Panc1 (cell line): ENCODE results near the gene VPS26A. TPM values are rescaled to one million over a fixed set of nuclear protein-coding genes. Genes with fewer than 3 reads are reported as not detected.

Experiments
- ATAC-seq: fragments of 200-7000 bp; cut with Tn5 transposase; 2 replicates; pipeline ENCODE4 v1.9.1; 2020; ENCODE audit warnings: mild to moderate bottlenecking, moderate library complexity
- BruUV-seq: library from RNA; stranded (reverse); fragments of 400-500 nt; replicated peaks from 2 replicates; lab custom pipeline; 2021; lab: Mats Ljungman, UMichigan
- CTCF ChIA-PET: fragments of 300-600 bp; sonication (Branson Sonifier 250); formaldehyde crosslinking; loops from one replicate; lab custom pipeline; 2022; ENCODE audit warnings: antibody characterized with exemption; lab: Charles Lee
- POLR2A ChIA-PET: fragments of 300-600 bp; sonication (Branson Sonifier 250); formaldehyde crosslinking; loops from one replicate; lab custom pipeline; 2022; ENCODE audit warnings: antibody characterized with exemption; lab: Charles Lee
- DNase-seq: peaks from one replicate; pipeline ENCODE4 v3.0.0-alpha.2; 2010; ENCODE audit warnings: low read depth, low spot score
- H3K27ac ChIP-seq: 2 replicates; pipeline ENCODE4 v1.5.1; 2011; ENCODE audit warnings: mild to moderate bottlenecking, low read length, inconsistent platforms
- H3K27me3 ChIP-seq: fragments of 200-500 bp; sonication (Bioruptor generic); 2 replicates; pipeline ENCODE4 v1.6.0; 2014; ENCODE audit warnings: low read length, inconsistent platforms; ENCODE audit not compliant: control insufficient read depth, insufficient read depth
- H3K36me3 ChIP-seq: fragments of 200-500 bp; sonication (Bioruptor generic); 2 replicates; pipeline ENCODE4 v1.5.1; 2014; ENCODE audit warnings: inconsistent platforms, mild to moderate bottlenecking, low read length, moderate library complexity; ENCODE audit not compliant: control insufficient read depth, insufficient read depth
- H3K4me1 ChIP-seq: 2 replicates; pipeline ENCODE4 v1.5.1; 2011; ENCODE audit warnings: inconsistent platforms, mild to moderate bottlenecking, low read length, moderate library complexity; ENCODE audit not compliant: control insufficient read depth, insufficient read depth
- H3K4me3 ChIP-seq, 2 experiments: 2 replicates each; pipeline ENCODE4 v1.5.1; 2011 to 2012; ENCODE audit warnings: low read depth in 2 of 2, low read length in 2 of 2, mild to moderate bottlenecking in 2 of 2, inconsistent platforms in 1 of 2, moderate library complexity in 1 of 2
- H3K9me3 ChIP-seq: fragments of 200-500 bp; sonication (Bioruptor generic); 2 replicates; pipeline ENCODE4 v1.5.1; 2014; ENCODE audit warnings: low read depth, mild to moderate bottlenecking, inconsistent platforms, low read length, moderate library complexity; ENCODE audit not compliant: control insufficient read depth, insufficient read depth
- POLR2AphosphoS5 ChIP-seq: IDR thresholded peaks from 2 replicates; pipeline ENCODE4 v1.6.1; 2012; ENCODE audit warnings: mild to moderate bottlenecking, low read depth, low read length, moderate library complexity
- SIN3A ChIP-seq: IDR thresholded peaks from 2 replicates; pipeline ENCODE4 v1.6.1; 2012; ENCODE audit warnings: low read depth, mild to moderate bottlenecking, low read length, moderate library complexity, borderline replicate concordance; ENCODE audit not compliant: insufficient read depth
- TCF7L2 ChIP-seq: IDR thresholded peaks from 2 replicates; pipeline ENCODE4 v1.6.1; 2011; ENCODE audit warnings: mild to moderate bottlenecking, low read depth, low read length, inconsistent platforms
- in situ Hi-C: cut with HindIII; loops from 2 replicates; pipeline ENCODE4 v1.10.0; 2016; ENCODE audit warnings: low sequenced_read_pairs, low pct_unique_long_range_greater_than_20kb
- intact Hi-C: fragments of 100-400 bp; cut with micrococcal nuclease; formaldehyde crosslinking; loops from one replicate; pipeline ENCODE4 v1.10.0; 2022; ENCODE audit not compliant: unreplicated experiment
- total RNA-seq: library from RNA; stranded (reverse); gene quantifications from one replicate; pipeline ENCODE4 v1.2.1, GENCODE V29; 2021; ENCODE audit not compliant: unreplicated experiment
- TF ChIP-seq, protein P1 (sequence below), 2 experiments: IDR thresholded peaks; 2 replicates each; pipeline ENCODE4 v1.6.1; 2011 to 2012; ENCODE audit warnings: low read depth in 2 of 2, control low read depth in 1 of 2, low read length in 1 of 2, mild to moderate bottlenecking in 1 of 2, moderate library complexity in 1 of 2; ENCODE audit not compliant: insufficient read depth in 1 of 2
- TF ChIP-seq, protein P2 (sequence below): fragments of 450-650 bp; IDR thresholded peaks from 2 replicates; pipeline ENCODE4 v1.5.1; 2017; ENCODE audit warnings: mild to moderate bottlenecking

Gene VPS26A
- total RNA-seq, 1 experiment from 2014 or later: 88.9 TPM

DNA sequence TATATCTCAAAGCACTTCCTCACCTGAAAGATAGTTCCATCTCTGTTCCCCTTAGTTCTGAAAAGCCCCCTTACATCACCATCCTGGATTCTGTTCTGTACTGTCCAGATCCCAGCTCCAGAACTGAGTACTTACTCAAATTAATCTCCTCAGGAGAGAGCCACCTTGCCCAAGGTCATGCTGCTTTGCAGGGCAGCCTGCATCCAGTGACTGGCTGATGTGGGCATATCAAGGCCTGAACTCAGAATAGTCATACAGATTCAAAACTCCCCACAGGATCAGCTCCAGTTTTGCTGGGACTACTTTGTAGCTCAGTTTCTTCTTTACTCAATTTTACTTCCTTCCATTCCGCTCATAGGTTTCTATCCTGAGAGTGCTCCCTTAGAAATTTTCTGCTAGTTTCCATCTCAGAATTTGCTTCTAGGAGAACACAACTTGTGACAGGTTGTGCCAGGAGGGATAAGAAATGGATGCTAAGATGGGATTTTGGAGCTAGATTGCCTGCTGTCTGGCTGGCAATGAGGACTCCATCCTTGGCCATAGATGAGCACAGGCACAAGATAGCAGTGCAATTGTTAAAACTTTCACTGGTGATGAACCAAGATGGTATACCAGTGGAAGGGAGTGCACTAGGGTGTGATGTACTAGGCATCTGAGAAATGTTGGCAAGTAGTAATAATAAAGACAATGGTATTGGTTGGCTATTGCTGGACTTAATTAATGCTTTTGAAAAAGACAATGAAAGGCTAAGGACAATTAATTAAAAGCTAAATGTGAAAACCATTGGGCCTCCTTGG is 18.8 kb upstream of the VPS26A start:
- ChIA-PET CTCF (no interaction called here), POLR2A (no interaction called here)
- TF ChIP-seq POLR2AphosphoS5 (no peak), TCF7L2 (no peak), SIN3A (no peak)
- TF ChIP-seq, protein P1, sequence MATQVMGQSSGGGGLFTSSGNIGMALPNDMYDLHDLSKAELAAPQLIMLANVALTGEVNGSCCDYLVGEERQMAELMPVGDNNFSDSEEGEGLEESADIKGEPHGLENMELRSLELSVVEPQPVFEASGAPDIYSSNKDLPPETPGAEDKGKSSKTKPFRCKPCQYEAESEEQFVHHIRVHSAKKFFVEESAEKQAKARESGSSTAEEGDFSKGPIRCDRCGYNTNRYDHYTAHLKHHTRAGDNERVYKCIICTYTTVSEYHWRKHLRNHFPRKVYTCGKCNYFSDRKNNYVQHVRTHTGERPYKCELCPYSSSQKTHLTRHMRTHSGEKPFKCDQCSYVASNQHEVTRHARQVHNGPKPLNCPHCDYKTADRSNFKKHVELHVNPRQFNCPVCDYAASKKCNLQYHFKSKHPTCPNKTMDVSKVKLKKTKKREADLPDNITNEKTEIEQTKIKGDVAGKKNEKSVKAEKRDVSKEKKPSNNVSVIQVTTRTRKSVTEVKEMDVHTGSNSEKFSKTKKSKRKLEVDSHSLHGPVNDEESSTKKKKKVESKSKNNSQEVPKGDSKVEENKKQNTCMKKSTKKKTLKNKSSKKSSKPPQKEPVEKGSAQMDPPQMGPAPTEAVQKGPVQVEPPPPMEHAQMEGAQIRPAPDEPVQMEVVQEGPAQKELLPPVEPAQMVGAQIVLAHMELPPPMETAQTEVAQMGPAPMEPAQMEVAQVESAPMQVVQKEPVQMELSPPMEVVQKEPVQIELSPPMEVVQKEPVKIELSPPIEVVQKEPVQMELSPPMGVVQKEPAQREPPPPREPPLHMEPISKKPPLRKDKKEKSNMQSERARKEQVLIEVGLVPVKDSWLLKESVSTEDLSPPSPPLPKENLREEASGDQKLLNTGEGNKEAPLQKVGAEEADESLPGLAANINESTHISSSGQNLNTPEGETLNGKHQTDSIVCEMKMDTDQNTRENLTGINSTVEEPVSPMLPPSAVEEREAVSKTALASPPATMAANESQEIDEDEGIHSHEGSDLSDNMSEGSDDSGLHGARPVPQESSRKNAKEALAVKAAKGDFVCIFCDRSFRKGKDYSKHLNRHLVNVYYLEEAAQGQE (IDR thresholded peaks at IDR 0.05; ENCODE audit: insufficient read depth in 1 of 2, low read depth in 2 of 2, low read length in 1 of 2): no peak
- TF ChIP-seq, protein P2, sequence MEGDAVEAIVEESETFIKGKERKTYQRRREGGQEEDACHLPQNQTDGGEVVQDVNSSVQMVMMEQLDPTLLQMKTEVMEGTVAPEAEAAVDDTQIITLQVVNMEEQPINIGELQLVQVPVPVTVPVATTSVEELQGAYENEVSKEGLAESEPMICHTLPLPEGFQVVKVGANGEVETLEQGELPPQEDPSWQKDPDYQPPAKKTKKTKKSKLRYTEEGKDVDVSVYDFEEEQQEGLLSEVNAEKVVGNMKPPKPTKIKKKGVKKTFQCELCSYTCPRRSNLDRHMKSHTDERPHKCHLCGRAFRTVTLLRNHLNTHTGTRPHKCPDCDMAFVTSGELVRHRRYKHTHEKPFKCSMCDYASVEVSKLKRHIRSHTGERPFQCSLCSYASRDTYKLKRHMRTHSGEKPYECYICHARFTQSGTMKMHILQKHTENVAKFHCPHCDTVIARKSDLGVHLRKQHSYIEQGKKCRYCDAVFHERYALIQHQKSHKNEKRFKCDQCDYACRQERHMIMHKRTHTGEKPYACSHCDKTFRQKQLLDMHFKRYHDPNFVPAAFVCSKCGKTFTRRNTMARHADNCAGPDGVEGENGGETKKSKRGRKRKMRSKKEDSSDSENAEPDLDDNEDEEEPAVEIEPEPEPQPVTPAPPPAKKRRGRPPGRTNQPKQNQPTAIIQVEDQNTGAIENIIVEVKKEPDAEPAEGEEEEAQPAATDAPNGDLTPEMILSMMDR: no peak
- Histone ChIP-seq H3K9me3 (no peaks in the 10 kb centered on the region), H3K4me3 (no peak overlapping the region), H3K4me1 (no peaks in the 10 kb centered on the region), H3K27ac (no peak overlapping the region), H3K36me3 (no peaks in the 10 kb centered on the region), H3K27me3 (no peaks in the 10 kb centered on the region)
- intact Hi-C loops: no loop called here
- DNase-seq (no peak), ATAC-seq (no peak)
- in situ Hi-C loops: no loop called here
- no TSS peak for BruUV-seq

DNA sequence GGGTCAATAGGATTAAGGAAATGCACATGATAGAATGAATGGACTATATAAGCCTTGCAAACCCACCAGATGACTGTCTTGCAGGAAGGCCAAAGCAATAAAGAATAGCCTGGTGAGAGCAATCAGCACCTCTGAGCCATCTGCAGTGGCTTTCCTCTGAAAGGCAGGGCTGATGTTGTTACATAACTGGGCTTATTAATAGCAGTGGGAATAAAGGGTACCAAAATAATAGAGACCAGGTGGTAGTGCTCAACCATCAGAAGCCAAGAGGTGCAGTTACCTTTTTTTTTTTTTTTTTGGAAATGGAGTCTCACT is 16.8 kb upstream of the VPS26A start:
- BruUV-seq: no TSS peak
- in situ Hi-C loops: no loop called here
- no peak overlapping the region for H3K4me3 ChIP-seq
- no peaks in the 10 kb centered on the region for H3K36me3 ChIP-seq
- CTCF ChIA-PET: no interaction called here
- no peaks in the 10 kb centered on the region for H3K9me3 ChIP-seq
- ATAC-seq: no peak
- H3K27me3 ChIP-seq: no peaks in the 10 kb centered on the region
- H3K27ac ChIP-seq: no peak overlapping the region
- intact Hi-C loops: no loop called here
- POLR2A ChIA-PET: no interaction called here
- DNase-seq: no peak
- no peak for TF ChIP-seq SIN3A
- no peaks in the 10 kb centered on the region for H3K4me1 ChIP-seq

DNA sequence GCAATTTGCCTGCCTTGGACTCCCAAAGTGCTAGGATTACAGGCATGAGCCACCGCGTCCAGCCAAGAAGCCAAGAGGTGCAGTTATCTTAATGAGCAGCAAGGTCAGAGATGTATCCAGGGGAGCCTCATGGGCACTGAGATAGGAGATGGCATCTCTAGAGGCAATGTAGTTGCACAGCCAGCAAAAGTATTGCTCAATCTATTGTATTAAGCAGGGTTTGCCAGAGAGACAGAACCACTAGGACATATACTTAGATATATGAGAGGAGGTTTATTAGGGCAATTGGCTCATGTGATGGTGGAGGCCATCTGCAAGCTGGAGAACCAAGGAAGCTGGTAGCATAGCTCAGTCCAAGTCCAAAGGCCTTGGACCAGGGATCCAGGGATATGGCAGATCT is 16.3 kb upstream of the VPS26A start:
- TF ChIP-seq TCF7L2: no peak
- TF ChIP-seq SIN3A: no peak
- TF ChIP-seq POLR2AphosphoS5: no peak
- TF ChIP-seq, protein P1 (IDR thresholded peaks at IDR 0.05; ENCODE audit: insufficient read depth in 1 of 2, low read depth in 2 of 2, low read length in 1 of 2): no peak
- TF ChIP-seq, protein P2: no peak
- no peak for ATAC-seq
- H3K4me3 ChIP-seq: no peak overlapping the region
- no peaks in the 10 kb centered on the region for H3K4me1 ChIP-seq
- no peak overlapping the region for H3K27ac ChIP-seq
- H3K36me3 ChIP-seq: no peaks in the 10 kb centered on the region
- intact Hi-C loops (no loop called here), in situ Hi-C loops (no loop called here)
- ChIA-PET CTCF (no interaction called here), POLR2A (no interaction called here)
- DNase-seq: no peak
- H3K27me3 ChIP-seq: no peaks in the 10 kb centered on the region
- no TSS peak for BruUV-seq
- no peaks in the 10 kb centered on the region for H3K9me3 ChIP-seq
